HepG2 (cell line): ENCODE measurements around the gene FAM83G. TPM values are rescaled to one million over a fixed set of nuclear protein-coding genes. Genes with fewer than 3 reads are reported as not detected.
A peak's percentile ranks its signal among the peaks of the same experiment; 100 is the strongest.

Experiments used
- ATRX ChIP-seq: sonication (generic); formaldehyde crosslinking; IDR thresholded peaks from 2 replicates; pipeline ENCODE4 v1.4.0; 2020; ENCODE audit warnings: missing genetic modification reagents, borderline replicate concordance
- CENPT ChIP-seq: sonication (generic); formaldehyde crosslinking; IDR thresholded peaks from 2 replicates; pipeline ENCODE4 v1.8.0; 2022; ENCODE audit warnings: low read depth, mild to moderate bottlenecking, moderate library complexity, missing genetic modification reagents
- EHMT2 ChIP-seq: fragments of 200-600 bp; sonication (generic); IDR thresholded peaks from 2 replicates; pipeline ENCODE4 v1.7.0; 2017; ENCODE audit warnings: antibody characterized with exemption, low read depth, low read length, borderline replicate concordance
- FOXO1 ChIP-seq: sonication (generic); formaldehyde crosslinking; IDR thresholded peaks from 2 replicates; pipeline ENCODE4 v1.4.0; 2020; ENCODE audit warnings: missing genetic modification reagents
- MTF2 ChIP-seq: sonication (generic); formaldehyde crosslinking; IDR thresholded peaks from 2 replicates; pipeline ENCODE4 v1.5.0; 2020; ENCODE audit warnings: missing genetic modification reagents, borderline replicate concordance
- PHF20 ChIP-seq: sonication (generic); formaldehyde crosslinking; IDR thresholded peaks from 2 replicates; pipeline ENCODE4 v1.5.0; 2020; ENCODE audit warnings: mild to moderate bottlenecking, missing genetic modification reagents
- RFX1 ChIP-seq: fragments of 450-650 bp; IDR thresholded peaks from 2 replicates; pipeline ENCODE4 v1.6.1; 2017
- SATB2 ChIP-seq: sonication (generic); formaldehyde crosslinking; IDR thresholded peaks from 2 replicates; pipeline ENCODE4 v1.5.0; 2020; ENCODE audit warnings: missing genetic modification reagents
- TOE1 ChIP-seq: sonication (generic); formaldehyde crosslinking; IDR thresholded peaks from 2 replicates; pipeline ENCODE4 v1.4.0; 2020; ENCODE audit warnings: mild to moderate bottlenecking, missing genetic modification reagents
- YEATS2 ChIP-seq: sonication (generic); formaldehyde crosslinking; IDR thresholded peaks from 2 replicates; pipeline ENCODE4 v1.4.0; 2020; ENCODE audit warnings: missing genetic modification reagents, borderline replicate concordance
- ZNF329 ChIP-seq: sonication (generic); formaldehyde crosslinking; IDR thresholded peaks from 2 replicates; pipeline ENCODE4 v1.9.0; 2021; ENCODE audit warnings: low read depth, mild to moderate bottlenecking, missing genetic modification reagents
- ZNF441 ChIP-seq: sonication (generic); formaldehyde crosslinking; IDR thresholded peaks from 2 replicates; pipeline ENCODE4 v1.7.0; 2021; ENCODE audit warnings: missing genetic modification reagents, borderline replicate concordance
- ZNF629 ChIP-seq: sonication (generic); formaldehyde crosslinking; conservative IDR thresholded peaks from 2 replicates; pipeline ENCODE4 v1.5.0; 2020; ENCODE audit warnings: missing genetic modification reagents
- polyA plus RNA-seq, 8 experiments: library from polyadenylated mRNA; depleted of rRNA in 3 of 8; stranded (reverse) in 7 of 8; unstranded in 1 of 8; fragments of >200 nt; fragmentation: Illumina TruSeq in 4 of 8; extraction: Trizol in 4 of 8; gene quantifications; 2 replicates each; pipeline versions ENCODE4 v1.2.1 to v1.2.3, GENCODE V29; 2011 to 2016; ENCODE audit warnings: low read depth in 4 of 8, missing spikeins in 1 of 8, mixed read lengths in 1 of 8; ENCODE audit not compliant: insufficient read depth in 1 of 8
- total RNA-seq, 5 experiments: library from RNA; depleted of rRNA; stranded (reverse); fragments of >200 nt; fragmentation: Illumina TruSeq; extraction: Trizol; gene quantifications; 2 replicates each; pipeline ENCODE4 v1.2.3, GENCODE V29; 2016; ENCODE audit warnings: low read depth in 1 of 5
- TF ChIP-seq, protein P1 (sequence below): sonication (generic); formaldehyde crosslinking; IDR thresholded peaks from 2 replicates; pipeline ENCODE4 v1.4.0; 2020; ENCODE audit warnings: mild to moderate bottlenecking, missing genetic modification reagents
- TF ChIP-seq, protein P2 (sequence below): sonication (generic); formaldehyde crosslinking; IDR thresholded peaks from 2 replicates; pipeline ENCODE4 v1.9.0; 2022; ENCODE audit warnings: missing genetic modification reagents, mild to moderate bottlenecking, borderline replicate concordance
- TF ChIP-seq, protein P3 (sequence below): IDR thresholded peaks from 2 replicates; pipeline ENCODE4 v1.6.1; 2018; ENCODE audit warnings: missing genetic modification reagents, mild to moderate bottlenecking, missing compliant biosample characterization
- TF ChIP-seq, protein P4 (sequence below): sonication (generic); formaldehyde crosslinking; IDR thresholded peaks from 2 replicates; pipeline ENCODE4 v1.5.1; 2020; ENCODE audit warnings: missing genetic modification reagents, mild to moderate bottlenecking, borderline replicate concordance
- TF ChIP-seq, protein P5 (sequence below): sonication (generic); formaldehyde crosslinking; IDR thresholded peaks from 2 replicates; pipeline ENCODE4 v1.5.1; 2020; ENCODE audit warnings: missing genetic modification reagents, mild to moderate bottlenecking, borderline replicate concordance
- TF ChIP-seq, protein P6 (sequence below): sonication (generic); formaldehyde crosslinking; IDR thresholded peaks from 2 replicates; pipeline ENCODE4 v1.4.0; 2020; ENCODE audit warnings: missing genetic modification reagents

The FAM83G gene
- total and polyA plus RNA-seq, 2 of the 13 experiments (the other 11 are each of a cell fraction or from before 2014, with no cell fraction given) = 13.7 to 18.6 TPM

DNA sequence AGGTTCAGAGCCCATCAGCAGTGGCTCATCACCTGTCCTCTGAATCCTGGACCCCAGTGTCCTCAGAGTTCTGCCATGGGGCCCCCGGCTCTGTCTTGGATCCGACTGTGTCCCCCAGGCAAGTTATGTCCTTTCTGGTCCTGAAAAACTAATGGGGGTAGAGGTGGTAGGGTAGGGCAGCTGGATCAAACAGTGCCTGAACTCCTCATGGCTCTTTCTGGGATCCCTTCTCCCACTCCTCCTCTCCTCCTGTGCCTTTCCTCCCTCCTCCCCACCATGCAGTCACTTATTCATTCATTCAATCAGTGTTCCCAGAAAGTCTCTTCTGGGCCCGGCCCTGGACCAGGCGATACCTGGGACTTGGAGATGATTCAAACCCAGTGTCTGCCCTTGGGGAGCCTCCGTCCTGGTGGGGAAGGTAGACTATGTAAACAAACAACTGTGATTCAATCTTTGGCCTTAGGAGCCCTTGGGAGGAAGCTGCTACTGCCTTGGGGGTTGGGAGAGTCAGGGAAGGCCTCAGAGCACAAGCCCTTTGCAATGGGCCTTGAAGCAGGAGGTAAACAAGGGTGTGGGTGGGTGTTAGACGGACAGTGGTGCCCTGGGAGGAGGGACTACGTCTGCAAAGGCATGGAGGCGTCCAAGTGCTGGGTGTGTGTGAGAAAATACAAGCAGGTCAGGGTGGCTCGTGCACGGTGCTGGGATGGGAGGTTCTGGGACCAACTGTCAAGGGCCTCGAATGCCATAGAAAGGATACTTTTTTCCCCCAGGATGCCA, 6.4 kb upstream of the FAM83G start (continued):
- TF ChIP-seq RFX1 (no peak), MTF2 (CRISPR knock-in tag) (no peak), ZNF329 (peak; percentile 100), ATRX (no peak), EHMT2 (no peak), SATB2 (CRISPR knock-in tag) (no peak), TOE1 (CRISPR knock-in tag) (no peak), YEATS2 (CRISPR knock-in tag) (no peak), CENPT (CRISPR knock-in tag) (no peak), ZNF441 (CRISPR knock-in tag) (no peak), FOXO1 (CRISPR knock-in tag) (peak; percentile 64; the same call in 1 of the 2 replicates), ZNF629 (CRISPR knock-in tag) (no peak), PHF20 (CRISPR knock-in tag) (no peak)
- TF ChIP-seq, protein P1, sequence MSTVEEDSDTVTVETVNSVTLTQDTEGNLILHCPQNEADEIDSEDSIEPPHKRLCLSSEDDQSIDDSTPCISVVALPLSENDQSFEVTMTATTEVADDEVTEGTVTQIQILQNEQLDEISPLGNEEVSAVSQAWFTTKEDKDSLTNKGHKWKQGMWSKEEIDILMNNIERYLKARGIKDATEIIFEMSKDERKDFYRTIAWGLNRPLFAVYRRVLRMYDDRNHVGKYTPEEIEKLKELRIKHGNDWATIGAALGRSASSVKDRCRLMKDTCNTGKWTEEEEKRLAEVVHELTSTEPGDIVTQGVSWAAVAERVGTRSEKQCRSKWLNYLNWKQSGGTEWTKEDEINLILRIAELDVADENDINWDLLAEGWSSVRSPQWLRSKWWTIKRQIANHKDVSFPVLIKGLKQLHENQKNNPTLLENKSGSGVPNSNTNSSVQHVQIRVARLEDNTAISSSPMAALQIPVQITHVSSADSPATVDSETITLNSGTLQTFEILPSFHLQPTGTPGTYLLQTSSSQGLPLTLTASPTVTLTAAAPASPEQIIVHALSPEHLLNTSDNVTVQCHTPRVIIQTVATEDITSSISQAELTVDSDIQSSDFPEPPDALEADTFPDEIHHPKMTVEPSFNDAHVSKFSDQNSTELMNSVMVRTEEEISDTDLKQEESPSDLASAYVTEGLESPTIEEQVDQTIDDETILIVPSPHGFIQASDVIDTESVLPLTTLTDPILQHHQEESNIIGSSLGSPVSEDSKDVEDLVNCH (CRISPR knock-in tag) = no peak
- TF ChIP-seq, protein P2, sequence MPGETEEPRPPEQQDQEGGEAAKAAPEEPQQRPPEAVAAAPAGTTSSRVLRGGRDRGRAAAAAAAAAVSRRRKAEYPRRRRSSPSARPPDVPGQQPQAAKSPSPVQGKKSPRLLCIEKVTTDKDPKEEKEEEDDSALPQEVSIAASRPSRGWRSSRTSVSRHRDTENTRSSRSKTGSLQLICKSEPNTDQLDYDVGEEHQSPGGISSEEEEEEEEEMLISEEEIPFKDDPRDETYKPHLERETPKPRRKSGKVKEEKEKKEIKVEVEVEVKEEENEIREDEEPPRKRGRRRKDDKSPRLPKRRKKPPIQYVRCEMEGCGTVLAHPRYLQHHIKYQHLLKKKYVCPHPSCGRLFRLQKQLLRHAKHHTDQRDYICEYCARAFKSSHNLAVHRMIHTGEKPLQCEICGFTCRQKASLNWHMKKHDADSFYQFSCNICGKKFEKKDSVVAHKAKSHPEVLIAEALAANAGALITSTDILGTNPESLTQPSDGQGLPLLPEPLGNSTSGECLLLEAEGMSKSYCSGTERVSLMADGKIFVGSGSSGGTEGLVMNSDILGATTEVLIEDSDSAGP (CRISPR knock-in tag) = no peak
- TF ChIP-seq, protein P3, sequence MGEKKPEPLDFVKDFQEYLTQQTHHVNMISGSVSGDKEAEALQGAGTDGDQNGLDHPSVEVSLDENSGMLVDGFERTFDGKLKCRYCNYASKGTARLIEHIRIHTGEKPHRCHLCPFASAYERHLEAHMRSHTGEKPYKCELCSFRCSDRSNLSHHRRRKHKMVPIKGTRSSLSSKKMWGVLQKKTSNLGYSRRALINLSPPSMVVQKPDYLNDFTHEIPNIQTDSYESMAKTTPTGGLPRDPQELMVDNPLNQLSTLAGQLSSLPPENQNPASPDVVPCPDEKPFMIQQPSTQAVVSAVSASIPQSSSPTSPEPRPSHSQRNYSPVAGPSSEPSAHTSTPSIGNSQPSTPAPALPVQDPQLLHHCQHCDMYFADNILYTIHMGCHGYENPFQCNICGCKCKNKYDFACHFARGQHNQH (CRISPR knock-in tag) = 0 out of 2 replicates have a peak, but pooled peaks have one; percentile 19
- TF ChIP-seq, protein P4, sequence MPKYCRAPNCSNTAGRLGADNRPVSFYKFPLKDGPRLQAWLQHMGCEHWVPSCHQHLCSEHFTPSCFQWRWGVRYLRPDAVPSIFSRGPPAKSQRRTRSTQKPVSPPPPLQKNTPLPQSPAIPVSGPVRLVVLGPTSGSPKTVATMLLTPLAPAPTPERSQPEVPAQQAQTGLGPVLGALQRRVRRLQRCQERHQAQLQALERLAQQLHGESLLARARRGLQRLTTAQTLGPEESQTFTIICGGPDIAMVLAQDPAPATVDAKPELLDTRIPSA (CRISPR knock-in tag) = no peak
- TF ChIP-seq, protein P5, sequence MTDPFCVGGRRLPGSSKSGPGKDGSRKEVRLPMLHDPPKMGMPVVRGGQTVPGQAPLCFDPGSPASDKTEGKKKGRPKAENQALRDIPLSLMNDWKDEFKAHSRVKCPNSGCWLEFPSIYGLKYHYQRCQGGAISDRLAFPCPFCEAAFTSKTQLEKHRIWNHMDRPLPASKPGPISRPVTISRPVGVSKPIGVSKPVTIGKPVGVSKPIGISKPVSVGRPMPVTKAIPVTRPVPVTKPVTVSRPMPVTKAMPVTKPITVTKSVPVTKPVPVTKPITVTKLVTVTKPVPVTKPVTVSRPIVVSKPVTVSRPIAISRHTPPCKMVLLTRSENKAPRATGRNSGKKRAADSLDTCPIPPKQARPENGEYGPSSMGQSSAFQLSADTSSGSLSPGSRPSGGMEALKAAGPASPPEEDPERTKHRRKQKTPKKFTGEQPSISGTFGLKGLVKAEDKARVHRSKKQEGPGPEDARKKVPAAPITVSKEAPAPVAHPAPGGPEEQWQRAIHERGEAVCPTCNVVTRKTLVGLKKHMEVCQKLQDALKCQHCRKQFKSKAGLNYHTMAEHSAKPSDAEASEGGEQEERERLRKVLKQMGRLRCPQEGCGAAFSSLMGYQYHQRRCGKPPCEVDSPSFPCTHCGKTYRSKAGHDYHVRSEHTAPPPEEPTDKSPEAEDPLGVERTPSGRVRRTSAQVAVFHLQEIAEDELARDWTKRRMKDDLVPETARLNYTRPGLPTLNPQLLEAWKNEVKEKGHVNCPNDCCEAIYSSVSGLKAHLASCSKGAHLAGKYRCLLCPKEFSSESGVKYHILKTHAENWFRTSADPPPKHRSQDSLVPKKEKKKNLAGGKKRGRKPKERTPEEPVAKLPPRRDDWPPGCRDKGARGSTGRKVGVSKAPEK (CRISPR knock-in tag) = no peak
- TF ChIP-seq, protein P6, sequence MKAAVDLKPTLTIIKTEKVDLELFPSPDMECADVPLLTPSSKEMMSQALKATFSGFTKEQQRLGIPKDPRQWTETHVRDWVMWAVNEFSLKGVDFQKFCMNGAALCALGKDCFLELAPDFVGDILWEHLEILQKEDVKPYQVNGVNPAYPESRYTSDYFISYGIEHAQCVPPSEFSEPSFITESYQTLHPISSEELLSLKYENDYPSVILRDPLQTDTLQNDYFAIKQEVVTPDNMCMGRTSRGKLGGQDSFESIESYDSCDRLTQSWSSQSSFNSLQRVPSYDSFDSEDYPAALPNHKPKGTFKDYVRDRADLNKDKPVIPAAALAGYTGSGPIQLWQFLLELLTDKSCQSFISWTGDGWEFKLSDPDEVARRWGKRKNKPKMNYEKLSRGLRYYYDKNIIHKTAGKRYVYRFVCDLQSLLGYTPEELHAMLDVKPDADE (CRISPR knock-in tag) = no peak
